Heart left ventricle (tissue), 16 donors: ENCODE data around the gene POLR1A. TPM values are rescaled to one million over a fixed set of nuclear protein-coding genes. Genes with fewer than 3 reads are reported as not detected.

ENCODE experiments used
- ATAC-seq, 4 donors: fragments of 200-7000 bp; cut with Tn5 transposase; one replicate each; pipeline ENCODE4 v1.9.1; 2020 to 2022; ENCODE audit warnings: moderate library complexity in 4 of 4, mild to moderate bottlenecking in 3 of 4, moderate number of reproducible peaks in 1 of 4
- DNase-seq, 5 donors: peaks; one replicate each; pipeline ENCODE4 v3.0.0-alpha.2; 2020
- H3K27ac ChIP-seq, 12 donors: fragments of 200-600 bp; sonication (generic) in 4 of 12; one replicate each; pipeline versions ENCODE4 v1.5.0 to v1.8.0; 2016 to 2022; ENCODE audit warnings: mild to moderate bottlenecking in 2 of 12
- H3K27me3 ChIP-seq, 9 donors: fragments of 200-600 bp; sonication (generic) in 2 of 9; one replicate each; pipeline versions ENCODE4 v1.5.1 to v1.8.0; 2016 to 2022; ENCODE audit warnings: mild to moderate bottlenecking in 3 of 9
- H3K36me3 ChIP-seq, 9 donors: fragments of 200-600 bp; sonication (generic) in 2 of 9; one replicate each; pipeline versions ENCODE4 v1.5.0 to v1.8.0; 2018 to 2022; ENCODE audit warnings: mild to moderate bottlenecking in 2 of 9
- H3K4me1 ChIP-seq, 12 donors: fragments of 200-600 bp; sonication (generic) in 4 of 12; one replicate each; pipeline versions ENCODE4 v1.5.0 to v1.8.0; 2016 to 2022; ENCODE audit warnings: mild to moderate bottlenecking in 3 of 12
- H3K4me3 ChIP-seq, 12 donors: fragments of 200-600 bp; sonication (generic) in 4 of 12; one replicate each; pipeline versions ENCODE4 v1.5.0 to v1.8.0; 2017 to 2022; ENCODE audit warnings: mild to moderate bottlenecking in 9 of 12, moderate library complexity in 4 of 12
- H3K9me3 ChIP-seq, 12 donors: fragments of 200-600 bp; sonication (generic) in 4 of 12; one replicate each; pipeline versions ENCODE4 v1.5.0 to v1.8.0; 2016 to 2022; ENCODE audit warnings: mild to moderate bottlenecking in 1 of 12
- CTCF ChIP-seq, 12 donors: fragments of 200-600 bp; sonication (generic) in 4 of 12; IDR thresholded peaks; one replicate each; pipeline versions ENCODE4 v1.5.0 to v1.8.0; 2018 to 2022; ENCODE audit warnings: antibody characterized with exemption in 12 of 12, mild to moderate bottlenecking in 5 of 12
- POLR2A ChIP-seq, 2 donors: fragments of 450-650 bp; IDR thresholded peaks; one replicate each; pipeline ENCODE4 v1.6.1; 2017; ENCODE audit warnings: antibody characterized with exemption in 2 of 2, mild to moderate bottlenecking in 2 of 2, moderate library complexity in 2 of 2
- WGBS, 4 donors: extraction: QIAGEN DNeasy Blood & Tissue Kit in 2 of 4; methylation state at CpG; one replicate each; pipeline versions ENCODE4 v1.1.5 to v1.1.7; 2013 to 2018; 5-methylcytosine and 5-hydroxymethylcytosine counted together
- intact Hi-C, 10 donors: fragments of 100-400 bp; cut with DNase I; formaldehyde crosslinking; loops; one replicate each; pipeline versions ENCODE4 v1.11.1 to v1.14.2; 2022
- polyA plus RNA-seq, 2 donors: library from polyadenylated mRNA; stranded (reverse); fragments of 200-250 nt; gene quantifications; one replicate each; pipeline ENCODE4 v1.2.3, GENCODE V29; 2013
- total RNA-seq, 9 donors: library from RNA; depleted of rRNA in 2 of 9; stranded (reverse); fragments of >200 nt in 2 of 9; fragmentation: NEBNext Ultra II Directional in 3 of 9; extraction: Animal tissue kit (Norgen Biotek cat#: 25700) in 3 of 9; gene quantifications; one replicate each; pipeline versions ENCODE4 v1.1.0 to v1.2.4, GENCODE V29; 2016 to 2023
- donor health status: ischemic (EF 13 %, LVEDD 7.1; RV severe dilation, severe dysfunction).
- donor health status: healthy with polysubstance abuse.
- donor health status: DM: no; HTN: yes; CAD: no.
- donor health status: DM: no; HTN: no; CAD: no.
- donor health status: ischemic (EF 25% LVEDD 6.9; RV normal size, moderate dysfunction).
- donor health status: ischemic (EF 25% LVEDD 5.7; RV mildly dilated, moderate dysfunction).
- donor health status: healthy.
- donor health status: DM: yes; HTN: yes; CAD: no.
- donor health status: ischemic (EF 35%, LVEDD 5.7; RV mildly dilated, moderate dysfunction).
- donor health status: nonischemic (EF 11% LVEDD 7.7; RV severe dilation, severe dysfunction).
- donor health status: DM: yes; HTN: yes; CAD: no.
- donor health status: PGD.
- donor health status: ischemic (EF 29% LVEDD 5.4; RV normal size, mild dysfunction).
- donor health status: nonischemic (EF 23%, LVEDD 6.1; RV moderate dilation, normal function).

POLR1A gene
- total and polyA plus RNA-seq, 11 donors, result 4.2 to 25.4 (median 17.7) TPM

DNA sequence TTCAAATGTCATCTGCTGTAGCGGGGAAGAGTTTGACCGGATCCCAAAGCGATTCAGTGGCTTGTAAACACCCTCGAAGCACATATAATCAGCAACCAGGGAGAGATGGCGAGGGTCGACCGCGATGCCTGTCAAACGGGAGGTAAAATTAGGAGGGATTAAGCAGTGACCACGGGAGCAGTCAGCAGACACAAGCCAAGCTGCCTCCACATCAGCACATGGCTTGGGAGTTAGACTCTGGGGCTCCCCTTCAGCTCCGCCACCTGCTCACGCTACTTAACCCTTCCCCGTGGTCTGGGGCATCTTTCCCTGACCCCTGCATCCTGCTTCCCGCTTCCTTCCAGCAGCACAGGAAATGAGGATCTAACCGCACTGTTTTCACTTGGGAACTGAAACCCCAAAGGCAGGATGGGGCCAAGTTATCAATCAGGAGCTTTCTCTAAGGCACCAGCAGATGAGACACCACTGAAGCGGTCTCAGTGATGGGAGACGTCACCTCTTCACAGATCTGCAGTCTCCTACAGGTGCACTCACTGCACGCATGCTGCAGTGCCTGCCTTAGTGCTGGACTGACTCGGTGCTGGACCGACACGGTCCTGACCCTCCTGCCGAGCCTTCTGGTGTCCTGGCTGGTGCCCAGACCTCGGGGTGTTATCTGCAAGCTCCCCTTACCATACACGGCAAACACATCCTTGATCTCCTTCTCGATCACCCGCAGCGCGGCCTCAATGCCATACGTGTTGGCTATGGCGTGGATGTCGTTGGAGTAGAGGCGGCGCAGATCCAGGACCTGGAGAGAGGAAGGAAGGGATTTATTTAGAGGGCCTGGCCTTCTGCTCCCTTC is 77.5 kb downstream of the POLR1A start:
- no peak for TF ChIP-seq CTCF (IDR thresholded peaks at IDR 0.05)
- TF ChIP-seq POLR2A (IDR thresholded peaks at IDR 0.05), result no peak
- 49 to 64% (median 54%) methylated on average over 29 to 33 of the region's 33 CpGs for WGBS, 4 donors
- DNase-seq, result peak in 3 of 5 donors; percentile 57 to 71 (median 70)
- peak overlapping the region in 11 of 12 donors; percentile 37 to 80 (median 69) for H3K27ac ChIP-seq
- intact Hi-C loops, result loop anchor here in 1 of 10 donors (2.0 kb wide), 2 partner anchors 49 to 139 kb away; partner anchors contain the start of gene ST3GAL5
- ATAC-seq, result peak; percentile 10 to 35 (median 19)
- H3K9me3 ChIP-seq, result no peaks in the 10 kb centered on the region
- peaks cover 2 to 74% (median 66%) of the 10 kb centered on the region in 9 donors for H3K36me3 ChIP-seq
- H3K4me1 ChIP-seq, result peaks cover 2 to 38% (median 20%) of the 10 kb centered on the region in 12 donors
- peak overlapping the region in 5 of 12 donors; percentile 6 to 20 (median 12) for H3K4me3 ChIP-seq
- no peaks in the 10 kb centered on the region for H3K27me3 ChIP-seq

- Histone ChIP-seq H3K36me3 (peaks cover 2 to 66% (median 59%) of the 10 kb centered on the region in 9 donors), H3K9me3 (no peaks in the 10 kb centered on the region), H3K27me3 (no peaks in the 10 kb centered on the region), H3K4me1 (peaks cover 2 to 38% (median 20%) of the 10 kb centered on the region in 12 donors), H3K27ac (peak overlapping the region in 7 of 12 donors; percentile 22 to 80 (median 51)), H3K4me3 (no peak overlapping the region)
- WGBS, 4 donors, result 91 to 96% (median 94%) methylated on average over 13 to 17 of the region's 17 CpGs
- peak in 2 of 5 donors; percentile 25 to 40 for DNase-seq
- intact Hi-C loops, result no loop called here
- no peak for TF ChIP-seq CTCF (IDR thresholded peaks at IDR 0.05)
- no peak for TF ChIP-seq POLR2A (IDR thresholded peaks at IDR 0.05)
- no peak for ATAC-seq
Observed at GRCh38 chr2:86027196-86027921, 78.3 kb downstream of the POLR1A start.

DNA sequence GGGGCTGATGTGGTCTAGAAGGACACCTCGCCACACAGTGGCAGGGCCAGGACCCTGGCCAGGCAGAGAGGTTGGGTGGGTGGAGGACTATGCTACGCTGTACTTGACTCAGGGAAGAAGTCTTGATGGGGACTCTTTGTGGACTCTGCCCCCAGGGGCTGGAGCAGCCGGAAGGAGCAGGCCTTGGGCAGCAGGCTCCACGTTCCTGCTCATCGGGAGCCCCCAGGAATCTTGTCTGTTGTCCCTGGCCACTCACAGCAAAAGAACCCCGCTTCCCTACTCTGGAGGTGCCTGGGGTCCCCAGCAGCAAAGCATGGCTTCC is 79.0 kb downstream of the POLR1A start:
- no peak for DNase-seq
- peaks cover 2 to 38% (median 20%) of the 10 kb centered on the region in 12 donors for H3K4me1 ChIP-seq
- H3K36me3 ChIP-seq, result peaks cover 2 to 59% (median 53%) of the 10 kb centered on the region in 9 donors
- 88 to 98% (median 95%) methylated on average over 4 to 6 of the region's 6 CpGs for WGBS, 4 donors
- intact Hi-C loops, result no loop called here
- no peak for TF ChIP-seq CTCF (IDR thresholded peaks at IDR 0.05)
- no peak for TF ChIP-seq POLR2A (IDR thresholded peaks at IDR 0.05)
- no peaks in the 10 kb centered on the region for H3K9me3 ChIP-seq
- ATAC-seq, result no peak
- no peaks in the 10 kb centered on the region for H3K27me3 ChIP-seq
- no peak overlapping the region for H3K4me3 ChIP-seq
- H3K27ac ChIP-seq, result peak overlapping the region in 4 of 12 donors; percentile 5 to 70 (median 45)
